HEK293T (cell line): Measurements from ENCODE around the gene TEX52.

Experiments used
- CTCF ChIA-PET: fragments of 350-600 bp; formaldehyde crosslinking; extraction: SDS; loops from one replicate; lab custom pipeline; 2021; ENCODE audit warnings: antibody characterized with exemption, inconsistent platforms; lab: Yijun Ruan, JAX
- POLR2A ChIA-PET: fragments of 350-600 bp; formaldehyde crosslinking; extraction: SDS; loops from one replicate; lab custom pipeline; 2020; ENCODE audit warnings: antibody characterized with exemption, inconsistent platforms; lab: Yijun Ruan, JAX
- DNase-seq: peaks from one replicate; pipeline ENCODE4 v3.0.0; 2012; ENCODE audit warnings: mixed read lengths; ENCODE audit errors: extremely low spot score
- ARNT ChIP-seq: fragments of 450-650 bp; IDR thresholded peaks from 2 replicates; pipeline ENCODE4 v1.6.1; 2017; ENCODE audit warnings: mild to moderate bottlenecking
- BHLHE40 ChIP-seq: fragments of 450-650 bp; IDR thresholded peaks from 2 replicates; pipeline ENCODE4 v1.6.1; 2016; ENCODE audit warnings: mild to moderate bottlenecking, moderate library complexity, borderline replicate concordance
- CTBP1 ChIP-seq: fragments of 450-650 bp; IDR thresholded peaks from 2 replicates; pipeline ENCODE4 v1.6.1; 2016; ENCODE audit warnings: borderline replicate concordance
- ELF4 ChIP-seq: fragments of 450-650 bp; IDR thresholded peaks from 2 replicates; pipeline ENCODE4 v1.6.1; 2017; ENCODE audit warnings: antibody characterized with exemption
- FOXA1 ChIP-seq: fragments of 450-650 bp; IDR thresholded peaks from 2 replicates; pipeline ENCODE4 v1.6.1; 2016; ENCODE audit warnings: mild to moderate bottlenecking
- FOXK2 ChIP-seq: fragments of 450-650 bp; IDR thresholded peaks from 2 replicates; pipeline ENCODE4 v1.6.1; 2016; ENCODE audit warnings: mild to moderate bottlenecking
- FOXM1 ChIP-seq: fragments of 450-650 bp; IDR thresholded peaks from 2 replicates; pipeline ENCODE4 v1.6.1; 2017; ENCODE audit warnings: mild to moderate bottlenecking, borderline replicate concordance
- HDGF ChIP-seq: fragments of 450-650 bp; IDR thresholded peaks from 2 replicates; pipeline ENCODE4 v1.6.1; 2017; ENCODE audit warnings: antibody characterized with exemption, borderline replicate concordance
- L3MBTL2 ChIP-seq: fragments of 450-650 bp; conservative IDR thresholded peaks from 2 replicates; pipeline ENCODE4 v1.6.1; 2016; ENCODE audit warnings: mild to moderate bottlenecking
- LEF1 ChIP-seq: fragments of 450-650 bp; IDR thresholded peaks from 2 replicates; pipeline ENCODE4 v1.6.1; 2017; ENCODE audit warnings: mild to moderate bottlenecking, borderline replicate concordance
- NFRKB ChIP-seq: fragments of 450-650 bp; IDR thresholded peaks from 2 replicates; pipeline ENCODE4 v1.6.1; 2016; ENCODE audit warnings: mild to moderate bottlenecking, moderate library complexity
- PKNOX1 ChIP-seq: fragments of 450-650 bp; IDR thresholded peaks from 2 replicates; pipeline ENCODE4 v1.6.1; 2016
- SP1 ChIP-seq: fragments of 450-650 bp; IDR thresholded peaks from 2 replicates; pipeline ENCODE4 v1.6.1; 2017
- SUZ12 ChIP-seq: fragments of 450-650 bp; IDR thresholded peaks from 2 replicates; pipeline ENCODE4 v1.6.1; 2016; ENCODE audit warnings: mild to moderate bottlenecking
- TARDBP ChIP-seq: fragments of 450-650 bp; IDR thresholded peaks from 2 replicates; pipeline ENCODE4 v1.6.1; 2016
- ZNF384 ChIP-seq: fragments of 450-650 bp; IDR thresholded peaks from 2 replicates; pipeline ENCODE4 v1.6.1; 2016

Gene TEX52

GRCh38 chr12:2858944-2859421, 2.1 kb upstream of the TEX52 start:
- no peak for TF ChIP-seq FOXA1
- no peak for TF ChIP-seq FOXK2
- TF ChIP-seq NFRKB, result no peak
- no peak for TF ChIP-seq TARDBP
- TF ChIP-seq ARNT, result no peak
- TF ChIP-seq SP1, result no peak
- TF ChIP-seq ELF4, result no peak
- TF ChIP-seq HDGF, result no peak
- POLR2A ChIA-PET, result no interaction called here
- CTCF ChIA-PET, result interaction anchor here (1.3 kb wide), 1 partner anchor 13 kb away, joined by 3 read pairs; no protein-coding TSS in a partner anchor
- no peak for DNase-seq

GRCh38 chr12:2858334-2858733, 1.5 kb upstream of the TEX52 start:
- ChIA-PET CTCF (interaction anchor here (1.3 kb wide), 1 partner anchor 12 kb away, joined by 3 read pairs; no protein-coding TSS in a partner anchor), POLR2A (interaction anchor here (1.5 kb wide), 1 partner anchor 12 kb away, joined by 4 read pairs; no protein-coding TSS in a partner anchor)
- no peak for DNase-seq
- TF ChIP-seq NFRKB, result no peak

- ChIA-PET POLR2A (interaction anchor here (1.5 kb wide), 1 partner anchor 11 kb away, joined by 4 read pairs; no protein-coding TSS in a partner anchor), CTCF (interaction anchor here (1.2 to 1.4 kb wide), 3 partner anchors 11 to 177 kb away, joined by 3 to 5 read pairs (median 3); no protein-coding TSS in a partner anchor)
- no peak for TF ChIP-seq ARNT
- no peak for TF ChIP-seq FOXA1
- TF ChIP-seq BHLHE40, result no peak
- TF ChIP-seq SUZ12, result no peak
- no peak for DNase-seq
Observed at GRCh38 chr12:2857576-2857975, 737 bp upstream of the TEX52 start.

- ChIA-PET CTCF (interaction anchor here (1.0 kb wide), 1 partner anchor 88 kb away, joined by 4 read pairs; no protein-coding TSS in a partner anchor), POLR2A (no interaction called here)
Observed at GRCh38 chr12:2856051-2856450, 788 bp downstream of the TEX52 start.

GRCh38 chr12:2855546-2855945, 1.3 kb downstream of the TEX52 start:
- ChIA-PET POLR2A (no interaction called here), CTCF (interaction anchor here (1.9 kb wide), 1 partner anchor 89 kb away, joined by 9 read pairs; no protein-coding TSS in a partner anchor)
- TF ChIP-seq ZNF384, result no peak
- no peak for TF ChIP-seq FOXM1
- TF ChIP-seq LEF1, result no peak
- no peak for TF ChIP-seq PKNOX1
- no peak for TF ChIP-seq TARDBP
- TF ChIP-seq CTBP1, result no peak
- no peak for TF ChIP-seq ARNT
- TF ChIP-seq SP1, result no peak
- no peak for TF ChIP-seq ELF4
- TF ChIP-seq SUZ12, result no peak
- no peak for TF ChIP-seq FOXK2
- no peak for TF ChIP-seq BHLHE40
- TF ChIP-seq L3MBTL2, result no peak
- TF ChIP-seq HDGF, result no peak
- no peak for TF ChIP-seq FOXA1
- no peak for TF ChIP-seq NFRKB
- no peak for DNase-seq

More at GRCh38 chr12:2856051-2856450, 788 bp downstream of the TEX52 start:
- no peak for TF ChIP-seq L3MBTL2
- TF ChIP-seq PKNOX1, result peak; percentile 66
- DNase-seq, result no peak

GRCh38 chr12:2854669-2855453, 2.0 kb downstream of the TEX52 start:
- ChIA-PET CTCF (interaction anchor here (0.5 to 2.1 kb wide), 6 partner anchors 9 to 179 kb away, joined by 3 to 17 read pairs (median 6); no protein-coding TSS in a partner anchor), POLR2A (interaction anchor here (0.9 to 1.4 kb wide), 3 partner anchors 10 to 26 kb away, joined by 3 to 5 read pairs (median 4); partner anchors contain the start of genes FOXM1 and RHNO1)
- DNase-seq, result no peak
- TF ChIP-seq LEF1 (no peak), NFRKB (no peak), PKNOX1 (no peak), FOXK2 (no peak), BHLHE40 (no peak), FOXA1 (no peak), L3MBTL2 (no peak), TARDBP (no peak)

GRCh38 chr12:2853626-2854025, 3.2 kb downstream of the TEX52 start:
- peak; percentile 92 for DNase-seq
- TF ChIP-seq FOXM1 (no peak), BHLHE40 (no peak), TARDBP (no peak), PKNOX1 (no peak), ZNF384 (no peak), SUZ12 (no peak), NFRKB (no peak), SP1 (no peak), CTBP1 (no peak), L3MBTL2 (no peak), ELF4 (no peak), FOXK2 (no peak), HDGF (no peak), FOXA1 (no peak)
- POLR2A ChIA-PET, result interaction anchor here (0.7 to 1.4 kb wide), 3 partner anchors 9 to 27 kb away, joined by 3 to 5 read pairs (median 4); partner anchors contain the start of genes FOXM1 and RHNO1
- CTCF ChIA-PET, result interaction anchor here (0.6 to 2.1 kb wide), 9 partner anchors 8 to 181 kb away, joined by 3 to 17 read pairs (median 4); no protein-coding TSS in a partner anchor
